ENCODE measurements around the gene LRP5.

Gene LRP5

GRCh38 chr11:68480193-68480592 lies 167.8 kb downstream of the LRP5 start:
- no peak for TF ChIP-seq CTCF (conservative IDR thresholded peaks at IDR 0.05)
- H3K27ac ChIP-seq = peak overlapping the region; percentile 18

- no peak overlapping the region; the same call in 1 of the 2 replicates for H3K27ac ChIP-seq
- TF ChIP-seq CTCF (conservative IDR thresholded peaks at IDR 0.05) = no peak
These were observed 168.6 kb downstream of the LRP5 start for GRCh38 chr11:68480852-68481510.

GRCh38 chr11:68481579-68482240 lies 169.3 kb downstream of the LRP5 start:
- H3K27ac ChIP-seq = no peak overlapping the region
- TF ChIP-seq CTCF (conservative IDR thresholded peaks at IDR 0.05) = no peak

- no peak for TF ChIP-seq CTCF (conservative IDR thresholded peaks at IDR 0.05)
- no peak overlapping the region for H3K27ac ChIP-seq
These were observed 176.2 kb downstream of the LRP5 start for GRCh38 chr11:68488623-68489022.

- no peak for TF ChIP-seq CTCF (conservative IDR thresholded peaks at IDR 0.05)
- no peak overlapping the region for H3K27ac ChIP-seq
These were observed 182.9 kb downstream of the LRP5 start for GRCh38 chr11:68495220-68495729.

GRCh38 chr11:68495872-68496271 lies 183.5 kb downstream of the LRP5 start:
- H3K27ac ChIP-seq = no peak overlapping the region
- TF ChIP-seq CTCF (conservative IDR thresholded peaks at IDR 0.05) = no peak

- no peak for TF ChIP-seq CTCF (conservative IDR thresholded peaks at IDR 0.05)
- H3K27ac ChIP-seq = peak overlapping the region; percentile 7; the same call in 1 of the 2 replicates
These were observed 185.4 kb downstream of the LRP5 start for GRCh38 chr11:68497761-68498160.

All from VCaP (cell line).